ENCODE results near the gene BICC1. TPM values are rescaled to one million over a fixed set of nuclear protein-coding genes. Genes with fewer than 3 reads are reported as not detected.

The BICC1 gene
- total and polyA plus RNA-seq, 2 donors (not counting 1 experiment from before 2014, with no cell fraction given): not detected

- H3K9me3 Mint-ChIP-seq (ENCODE audit: insufficient read depth): peaks cover 5% of the 10 kb centered on the region
- Histone ChIP-seq H3K4me1 (ENCODE audit: control insufficient read depth in 2 of 2, insufficient read depth in 2 of 2, low read length in 2 of 2) (no peaks in the 10 kb centered on the region), H3K27ac (ENCODE audit: low read length in 2 of 2) (no peak overlapping the region), H3K4me3 (ENCODE audit: control extremely low read depth in 1 of 5, extremely low read depth in 1 of 5, insufficient read depth in 1 of 5, low read depth in 2 of 5, low read length in 4 of 5) (no peak overlapping the region), H3K9ac (ENCODE audit: low read length) (no peak overlapping the region), H3K36me3 (replicated peaks in 1 of 2; ENCODE audit: control extremely low read depth in 1 of 2, control insufficient read depth in 1 of 2, extremely low read depth in 1 of 2, insufficient read depth in 2 of 2, low read length in 1 of 2) (no peaks in the 10 kb centered on the region), H3K4me2 (replicated peaks; ENCODE audit: low read depth, low read length, poor library complexity, severe bottlenecking) (no peak overlapping the region), H3K79me2 (ENCODE audit: control insufficient read depth, insufficient read depth, low read length) (no peaks in the 10 kb centered on the region), H3K9me3 (ENCODE audit: control extremely low read depth in 1 of 3, control insufficient read depth in 2 of 3, insufficient read depth in 1 of 3, low read length in 2 of 3) (peaks cover 0 to 5% (median 3%) of the 10 kb centered on the region in 3 donors), H4K20me1 (ENCODE audit: control insufficient read depth, insufficient read depth, low read length, poor library complexity, severe bottlenecking) (no peaks in the 10 kb centered on the region), H3K27me3 (replicated peaks in 1 of 4; ENCODE audit: control extremely low read depth in 1 of 4, control insufficient read depth in 3 of 4, insufficient read depth in 4 of 4, low read length in 3 of 4) (no peaks in the 10 kb centered on the region), H2AFZ (ENCODE audit: insufficient read depth, low read depth, low read length, poor library complexity, severe bottlenecking) (no peak overlapping the region)
- WGBS (ENCODE audit: insufficient coverage): no CpG with 5 or more reads among the region's 5 CpGs
- H3K27ac Mint-ChIP-seq: no peak overlapping the region
- ChIA-PET CTCF (no interaction called here), POLR2A (no interaction called here)
- DNase-seq: no peak
- no peaks in the 10 kb centered on the region for H3K4me1 Mint-ChIP-seq
- H3K27me3 Mint-ChIP-seq: no peaks in the 10 kb centered on the region
- no peak for ATAC-seq (ENCODE audit: low read depth)
- no peak for TF ChIP-seq EZH2 (IDR thresholded peaks at IDR 0.05; ENCODE audit: borderline replicate concordance, insufficient read depth, low read depth, low read length, poor library complexity, severe bottlenecking)
- TF ChIP-seq CTCF (IDR thresholded peaks at IDR 0.05): no peak
- H3K4me3 Mint-ChIP-seq: no peak overlapping the region
- intact Hi-C loops (cut with micrococcal nuclease): no loop called here
Observed at GRCh38 chr10:58556516-58557165, 44.0 kb downstream of the BICC1 start.

GRCh38 chr10:58557714-58558113 lies 45.0 kb downstream of the BICC1 start:
- TF ChIP-seq CTCF (IDR thresholded peaks at IDR 0.05): no peak
- TF ChIP-seq EZH2 (IDR thresholded peaks at IDR 0.05; ENCODE audit: borderline replicate concordance, insufficient read depth, low read depth, low read length, poor library complexity, severe bottlenecking): no peak
- H3K4me1 Mint-ChIP-seq: no peaks in the 10 kb centered on the region
- peaks cover 6% of the 10 kb centered on the region for H3K9me3 Mint-ChIP-seq (ENCODE audit: insufficient read depth)
- Histone ChIP-seq H3K27ac (ENCODE audit: low read length in 2 of 2) (no peak overlapping the region), H3K9me3 (ENCODE audit: control extremely low read depth in 1 of 3, control insufficient read depth in 2 of 3, insufficient read depth in 1 of 3, low read length in 2 of 3) (peaks cover 2 to 11% (median 3%) of the 10 kb centered on the region in 3 donors), H3K9ac (ENCODE audit: low read length) (no peak overlapping the region), H3K4me2 (replicated peaks; ENCODE audit: low read depth, low read length, poor library complexity, severe bottlenecking) (no peak overlapping the region), H3K36me3 (replicated peaks in 1 of 2; ENCODE audit: control extremely low read depth in 1 of 2, control insufficient read depth in 1 of 2, extremely low read depth in 1 of 2, insufficient read depth in 2 of 2, low read length in 1 of 2) (no peaks in the 10 kb centered on the region), H4K20me1 (ENCODE audit: control insufficient read depth, insufficient read depth, low read length, poor library complexity, severe bottlenecking) (no peaks in the 10 kb centered on the region), H3K79me2 (ENCODE audit: control insufficient read depth, insufficient read depth, low read length) (no peaks in the 10 kb centered on the region), H3K4me1 (ENCODE audit: control insufficient read depth in 2 of 2, insufficient read depth in 2 of 2, low read length in 2 of 2) (no peaks in the 10 kb centered on the region), H2AFZ (ENCODE audit: insufficient read depth, low read depth, low read length, poor library complexity, severe bottlenecking) (no peak overlapping the region), H3K27me3 (replicated peaks in 1 of 4; ENCODE audit: control extremely low read depth in 1 of 4, control insufficient read depth in 3 of 4, insufficient read depth in 4 of 4, low read length in 3 of 4) (no peaks in the 10 kb centered on the region), H3K4me3 (ENCODE audit: control extremely low read depth in 1 of 5, extremely low read depth in 1 of 5, insufficient read depth in 1 of 5, low read depth in 2 of 5, low read length in 4 of 5) (no peak overlapping the region)
- ChIA-PET CTCF (no interaction called here), POLR2A (no interaction called here)
- no peak for DNase-seq
- no peak overlapping the region for H3K4me3 Mint-ChIP-seq
- intact Hi-C loops (cut with micrococcal nuclease): no loop called here
- H3K27me3 Mint-ChIP-seq: no peaks in the 10 kb centered on the region
- no peak overlapping the region for H3K27ac Mint-ChIP-seq
- ATAC-seq (ENCODE audit: low read depth): no peak
- no CpG with 5 or more reads among the region's 1 CpG for WGBS (ENCODE audit: insufficient coverage)

Measured in B cell (primary cell).